IPS-20b (cell line): ENCODE measurements around the gene RP9.

Source experiments
- H3K27ac ChIP-seq: one replicate; pipeline ENCODE4 v1.5.1; 2013; ENCODE audit warnings: low read length
- H3K27me3 ChIP-seq: 2 replicates; pipeline ENCODE4 v1.6.1; 2013; ENCODE audit warnings: mild to moderate bottlenecking, low read length, inconsistent platforms; ENCODE audit not compliant: insufficient read depth
- H3K36me3 ChIP-seq: 2 replicates; pipeline ENCODE4 v1.6.1; 2013; ENCODE audit warnings: low read depth, mild to moderate bottlenecking, inconsistent platforms, low read length, moderate library complexity; ENCODE audit not compliant: insufficient read depth
- H3K4me1 ChIP-seq: 2 replicates; pipeline ENCODE4 v1.6.1; 2013; ENCODE audit warnings: mild to moderate bottlenecking, control low read depth, inconsistent platforms, low read length, moderate library complexity; ENCODE audit not compliant: insufficient read depth
- H3K4me3 ChIP-seq: 2 replicates; pipeline ENCODE4 v1.5.1; 2013; ENCODE audit warnings: mild to moderate bottlenecking, low read length, inconsistent platforms
- H3K9ac ChIP-seq: 2 replicates; pipeline ENCODE4 v1.6.1; 2013; ENCODE audit warnings: low read depth, mild to moderate bottlenecking, inconsistent platforms, low read length, moderate library complexity
- H3K9me3 ChIP-seq: 2 replicates; pipeline ENCODE4 v1.6.1; 2013; ENCODE audit warnings: mild to moderate bottlenecking, low read depth, low read length, inconsistent platforms; ENCODE audit not compliant: insufficient read depth

Gene RP9

DNA sequence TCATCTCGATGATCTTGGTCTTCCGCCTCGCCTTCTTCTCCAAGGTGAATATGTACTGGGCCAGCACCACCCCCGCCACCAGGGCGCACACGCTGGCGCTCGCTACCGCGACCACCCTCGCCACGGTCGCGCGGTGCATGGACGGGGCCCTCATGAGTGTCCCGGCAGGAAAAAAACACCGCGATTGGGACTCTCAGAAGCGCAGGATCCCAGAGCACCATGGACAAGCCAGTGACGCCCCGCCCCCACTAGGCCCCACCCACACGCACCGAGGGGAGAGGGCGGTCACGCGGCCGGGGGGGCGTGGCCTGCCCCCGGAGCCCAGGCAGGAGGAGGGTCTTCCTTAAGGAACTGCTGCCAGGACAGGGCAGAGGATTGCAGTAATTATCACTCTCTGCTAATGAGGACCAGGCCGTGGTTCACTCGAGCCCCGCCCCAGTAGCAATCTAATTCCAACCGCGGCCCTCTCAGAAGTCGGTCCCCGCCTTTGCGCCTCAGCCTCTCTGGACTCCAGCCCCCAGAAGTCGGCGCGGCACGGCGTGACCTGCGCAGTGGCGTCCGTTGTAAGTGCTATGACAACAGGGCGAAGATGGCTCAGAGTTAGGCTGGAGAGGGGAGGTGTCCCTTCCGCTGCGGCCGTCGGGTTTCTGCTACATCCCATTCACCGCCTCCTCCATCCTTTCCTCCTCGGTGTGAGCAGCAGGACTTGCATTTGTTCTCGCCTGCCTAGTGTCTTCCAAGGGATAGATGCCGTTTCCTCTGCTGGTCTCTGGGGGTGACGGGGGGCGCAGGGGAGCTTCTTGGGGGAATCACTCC lies 20.0 kb upstream of the RP9 start, which contains the start of gene BBS9:
BBS9 (plus strand) TSS at position 575 of the 816 bp plus-strand sequence. CDS start 16,689 bp downstream, outside the sequence.
- Histone ChIP-seq H3K4me3 (peak within 1 kb of the TSS; percentile 93), H3K4me1 (peaks cover 6% of the 10 kb centered on the region; the same call in 1 of the 2 replicates), H3K27me3 (no peaks in the 10 kb centered on the region), H3K9ac (peak within 1 kb of the TSS; percentile 88), H3K27ac (no peak within 1 kb of the TSS), H3K9me3 (no peaks in the 10 kb centered on the region), H3K36me3 (no peaks in the 10 kb centered on the region)

DNA sequence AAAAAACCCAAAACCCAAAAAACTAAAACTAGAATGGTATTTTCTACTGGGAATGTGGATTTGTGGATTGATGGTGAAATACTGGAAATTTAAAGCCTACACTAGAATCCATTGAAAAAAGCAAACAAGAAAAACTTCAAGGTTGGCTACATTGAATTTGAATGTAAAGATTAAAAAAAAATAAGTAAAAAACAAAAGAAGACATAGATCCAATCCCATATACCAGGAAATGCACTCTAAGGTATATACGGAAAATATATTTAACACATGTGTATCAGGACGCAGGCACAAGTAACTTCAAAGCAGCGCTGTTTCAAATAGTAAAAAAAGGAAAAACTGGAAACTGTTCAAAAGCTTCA lies 19.4 kb upstream of the RP9 start:
- no peaks in the 10 kb centered on the region for H3K9me3 ChIP-seq
- peaks cover 6% of the 10 kb centered on the region; the same call in 1 of the 2 replicates for H3K4me1 ChIP-seq
- no peaks in the 10 kb centered on the region for H3K36me3 ChIP-seq
- peak overlapping the region; percentile 93 for H3K4me3 ChIP-seq
- no peaks in the 10 kb centered on the region for H3K27me3 ChIP-seq
- H3K27ac ChIP-seq, result no peak overlapping the region
- peak overlapping the region; percentile 88 for H3K9ac ChIP-seq

DNA sequence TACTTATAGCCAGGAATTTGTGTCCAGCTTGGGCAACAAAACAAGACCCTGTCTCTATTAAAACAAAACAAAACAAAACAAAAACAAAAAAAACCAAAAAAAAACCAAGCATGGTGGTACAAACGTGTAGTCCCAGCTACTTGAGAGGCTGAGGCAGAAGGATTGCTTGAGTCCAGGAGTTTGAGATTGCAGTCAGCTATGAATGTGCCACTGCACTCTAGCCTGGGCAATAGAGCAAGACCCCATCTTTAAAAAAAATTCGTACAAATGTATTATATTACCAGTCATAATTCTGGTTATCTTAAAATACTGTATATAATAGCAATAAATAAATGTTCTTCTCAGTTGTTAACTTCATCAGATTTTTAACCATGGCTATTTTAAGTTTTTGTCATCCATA lies 17.9 kb upstream of the RP9 start:
- Histone ChIP-seq H3K27ac (no peak overlapping the region), H3K27me3 (no peaks in the 10 kb centered on the region), H3K36me3 (no peaks in the 10 kb centered on the region), H3K4me3 (no peak overlapping the region), H3K9me3 (no peaks in the 10 kb centered on the region), H3K9ac (no peak overlapping the region), H3K4me1 (peaks cover 6% of the 10 kb centered on the region; the same call in 1 of the 2 replicates)

DNA sequence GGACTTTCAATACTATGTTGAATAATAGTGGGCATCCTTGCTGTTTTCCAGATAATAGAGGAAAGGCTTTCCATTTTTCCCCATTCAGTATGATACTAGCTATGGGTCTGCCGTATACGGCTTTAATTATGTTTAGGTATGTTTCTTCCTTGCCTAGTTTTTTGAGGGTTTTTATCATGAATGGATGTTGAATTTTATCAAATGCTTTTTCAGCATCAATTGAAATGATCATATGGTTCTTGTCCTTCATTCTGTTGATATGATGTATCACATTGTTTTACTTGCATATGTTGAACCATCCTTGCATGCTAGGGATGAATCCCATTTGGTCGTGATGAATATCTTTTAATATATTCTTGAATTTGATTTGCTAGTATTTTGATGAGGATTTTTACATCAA lies 9.2 kb upstream of the RP9 start:
- H3K9ac ChIP-seq, result no peak overlapping the region
- no peaks in the 10 kb centered on the region for H3K36me3 ChIP-seq
- no peak overlapping the region for H3K27ac ChIP-seq
- H3K4me3 ChIP-seq, result no peak overlapping the region
- H3K4me1 ChIP-seq, result no peaks in the 10 kb centered on the region; the same call in 1 of the 2 replicates
- H3K27me3 ChIP-seq, result no peaks in the 10 kb centered on the region
- H3K9me3 ChIP-seq, result no peaks in the 10 kb centered on the region

DNA sequence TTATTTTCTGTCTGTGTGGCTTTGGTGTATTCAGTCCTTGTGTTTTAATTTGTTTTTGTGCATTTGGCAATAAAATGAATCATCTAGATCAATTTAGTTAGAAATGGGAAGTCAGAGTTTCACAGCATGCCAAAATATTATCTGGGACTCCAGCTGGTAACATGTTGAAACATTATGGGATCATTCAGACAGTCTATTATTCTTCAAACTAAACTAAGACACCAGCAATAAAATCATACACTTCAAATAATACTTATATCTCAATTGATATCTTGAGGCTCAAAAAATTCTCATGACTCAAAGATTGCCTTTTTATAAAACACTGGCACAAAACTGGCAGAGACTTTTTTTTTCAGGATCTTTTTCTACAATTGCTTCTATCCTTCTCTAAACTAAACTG lies 5.8 kb upstream of the RP9 start:
- H3K4me3 ChIP-seq, result no peak overlapping the region
- H3K27me3 ChIP-seq, result peaks cover 22% of the 10 kb centered on the region
- H3K27ac ChIP-seq, result no peak overlapping the region

DNA sequence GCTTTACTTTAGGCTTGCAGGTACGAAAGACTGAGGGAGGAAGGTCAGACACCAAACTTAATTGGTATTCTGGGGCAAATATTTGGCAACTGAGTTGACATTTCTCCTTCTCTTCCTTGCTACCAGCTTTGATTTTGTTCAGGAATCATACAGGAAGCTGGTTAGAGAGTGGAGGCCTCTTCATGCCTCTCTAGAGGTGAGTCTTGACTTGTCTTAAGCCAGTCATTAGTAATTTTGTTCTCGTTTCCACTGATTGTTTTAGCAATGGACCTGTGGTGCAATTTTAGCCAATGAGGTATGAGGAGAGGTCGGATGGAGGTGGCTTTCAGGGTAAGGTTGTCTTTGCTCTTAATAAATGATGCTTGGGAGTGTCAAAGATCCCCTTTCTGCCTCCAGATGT lies 2.4 kb upstream of the RP9 start:
- Histone ChIP-seq H3K36me3 (no peaks in the 10 kb centered on the region), H3K4me1 (peaks cover 11% of the 10 kb centered on the region), H3K27me3 (peaks cover 33% of the 10 kb centered on the region), H3K27ac (no peak overlapping the region), H3K4me3 (no peak overlapping the region), H3K9ac (no peak overlapping the region), H3K9me3 (no peaks in the 10 kb centered on the region)

More for the DNA sequence above, 5.8 kb upstream of the RP9 start:
- no peaks in the 10 kb centered on the region for H3K36me3 ChIP-seq
- H3K9me3 ChIP-seq, result no peaks in the 10 kb centered on the region
- no peak overlapping the region for H3K9ac ChIP-seq
- no peaks in the 10 kb centered on the region; the same call in 1 of the 2 replicates for H3K4me1 ChIP-seq

DNA sequence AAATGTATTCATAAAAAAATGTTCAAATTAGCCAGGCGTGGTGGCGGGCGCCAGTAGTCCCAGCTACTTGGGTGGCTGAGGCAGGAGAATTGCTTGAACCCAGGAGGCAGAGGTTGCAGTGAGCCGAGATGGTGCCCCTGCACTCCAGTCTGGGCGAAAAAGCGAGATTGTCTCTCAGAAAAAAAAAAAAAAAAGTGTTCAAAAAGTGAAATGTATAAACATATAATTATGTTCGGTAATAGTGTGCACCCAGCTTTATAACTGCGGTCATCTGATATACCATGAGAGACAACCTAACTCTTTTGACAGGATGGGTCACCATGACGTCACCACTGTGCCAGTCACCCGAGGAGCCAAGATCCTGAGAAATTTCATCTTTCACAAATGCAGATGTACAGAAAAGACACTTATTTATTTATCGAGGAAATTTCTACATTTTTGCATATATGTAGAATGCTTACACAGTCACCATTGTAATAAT lies 594 bp upstream of the RP9 start:
- H3K36me3 ChIP-seq, result no peaks in the 10 kb centered on the region
- peaks cover 11% of the 10 kb centered on the region for H3K4me1 ChIP-seq
- peak overlapping the region; percentile 71 for H3K4me3 ChIP-seq
- H3K9me3 ChIP-seq, result no peaks in the 10 kb centered on the region
- H3K27ac ChIP-seq, result no peak overlapping the region
- H3K27me3 ChIP-seq, result peaks cover 33% of the 10 kb centered on the region
- H3K9ac ChIP-seq, result no peak overlapping the region; the same call in 1 of the 2 replicates

DNA sequence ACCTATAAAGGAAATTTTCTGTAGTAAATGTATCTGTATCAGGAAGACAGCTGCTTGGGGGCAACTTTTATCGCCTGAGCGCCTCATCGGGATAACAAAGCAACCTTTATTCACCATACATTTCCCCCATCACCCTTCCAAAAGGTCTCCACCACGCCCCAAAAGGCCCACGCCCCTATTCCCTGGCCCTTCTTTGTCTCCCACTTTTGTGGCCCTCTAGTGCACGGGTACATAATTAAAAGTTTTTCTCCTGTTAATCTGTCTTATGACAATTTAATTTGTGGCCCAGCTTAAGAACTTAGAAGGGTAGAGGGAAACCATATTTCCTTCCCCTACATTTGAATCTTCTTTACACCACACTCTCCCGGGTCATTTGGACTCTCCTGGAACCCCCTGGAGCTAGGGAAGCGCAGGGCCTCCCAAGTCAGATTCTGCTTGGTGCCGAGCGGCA lies 625 bp downstream of the RP9 start:
- no peaks in the 10 kb centered on the region for H3K9me3 ChIP-seq
- no peak overlapping the region for H3K27ac ChIP-seq
- H3K36me3 ChIP-seq, result peaks cover 1% of the 10 kb centered on the region; the same call in 1 of the 2 replicates
- H3K4me3 ChIP-seq, result peak overlapping the region; percentile 97
- peaks cover 11% of the 10 kb centered on the region for H3K4me1 ChIP-seq
- peak overlapping the region; percentile 85 for H3K9ac ChIP-seq
- H3K27me3 ChIP-seq, result peaks cover 33% of the 10 kb centered on the region

DNA sequence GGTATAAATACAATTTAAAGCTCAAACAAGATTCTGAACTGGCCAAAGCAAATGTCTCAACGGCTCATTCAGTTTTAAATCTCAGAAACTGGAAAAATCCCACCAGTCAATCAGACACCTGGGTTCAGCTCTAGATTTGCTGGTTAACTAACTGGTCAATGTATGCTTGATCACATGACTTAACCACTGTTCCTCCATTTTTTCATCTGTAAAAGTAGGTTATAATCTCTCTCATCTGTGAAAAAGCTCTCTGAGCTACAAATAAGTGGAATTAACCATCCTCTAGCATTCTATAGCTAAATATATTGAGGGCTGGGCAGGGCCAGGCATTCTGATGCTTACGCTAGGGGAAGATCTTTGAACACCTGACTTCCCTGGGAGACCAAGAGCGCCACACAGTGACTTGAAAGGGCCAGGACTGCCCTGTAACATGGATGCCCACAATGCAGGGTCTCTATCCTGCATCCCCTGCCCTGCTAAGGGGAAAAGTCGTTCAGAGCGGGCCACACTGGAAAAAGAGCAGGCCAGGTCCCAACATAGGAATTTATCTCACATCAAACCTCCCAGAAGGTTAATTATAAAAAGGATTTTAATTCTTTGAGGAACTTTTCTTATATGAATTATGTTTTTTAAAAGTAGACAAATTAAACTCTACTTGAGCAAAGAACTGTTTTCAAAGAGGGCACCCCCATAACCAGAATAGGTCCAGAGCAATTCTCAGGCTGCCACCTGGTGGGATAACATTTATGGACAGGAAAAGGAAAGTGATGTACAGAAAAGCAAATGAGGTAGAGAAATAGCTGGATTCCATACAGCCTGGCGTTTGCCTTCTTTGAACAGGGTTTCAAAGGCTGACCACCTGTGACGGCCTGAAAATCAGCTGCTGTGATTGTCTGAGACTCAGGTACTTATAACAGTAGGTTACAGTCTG lies 1.8 kb downstream of the RP9 start:
- no peaks in the 10 kb centered on the region for H3K9me3 ChIP-seq
- peaks cover 11% of the 10 kb centered on the region for H3K4me1 ChIP-seq
- no peak overlapping the region for H3K27ac ChIP-seq
- H3K4me3 ChIP-seq, result peak overlapping the region; percentile 97
- peaks cover 29% of the 10 kb centered on the region for H3K27me3 ChIP-seq
- no peak overlapping the region for H3K9ac ChIP-seq
- peaks cover 13% of the 10 kb centered on the region for H3K36me3 ChIP-seq

DNA sequence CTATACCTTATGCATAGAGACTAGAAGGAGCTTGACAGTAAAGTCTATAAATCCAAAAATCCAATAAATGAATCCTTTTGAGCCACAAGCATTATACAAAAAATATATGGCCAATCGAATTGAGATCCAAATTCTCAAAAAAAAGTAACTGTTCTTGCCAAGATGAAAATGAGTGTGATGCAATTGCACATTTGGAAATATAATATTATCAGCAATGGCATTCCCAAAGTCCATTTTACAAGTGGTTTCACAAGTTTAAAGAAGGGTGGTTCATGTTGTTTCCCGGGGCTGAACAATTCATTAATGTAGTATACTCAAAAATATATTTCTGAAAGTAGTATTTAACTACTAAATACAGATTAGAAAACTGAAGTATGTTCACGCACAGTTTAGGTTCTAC lies 7.3 kb downstream of the RP9 start:
- Histone ChIP-seq H3K9me3 (no peaks in the 10 kb centered on the region), H3K4me1 (no peaks in the 10 kb centered on the region), H3K4me3 (no peak overlapping the region), H3K9ac (no peak overlapping the region), H3K27me3 (no peaks in the 10 kb centered on the region), H3K27ac (no peak overlapping the region), H3K36me3 (peaks cover 59% of the 10 kb centered on the region)

DNA sequence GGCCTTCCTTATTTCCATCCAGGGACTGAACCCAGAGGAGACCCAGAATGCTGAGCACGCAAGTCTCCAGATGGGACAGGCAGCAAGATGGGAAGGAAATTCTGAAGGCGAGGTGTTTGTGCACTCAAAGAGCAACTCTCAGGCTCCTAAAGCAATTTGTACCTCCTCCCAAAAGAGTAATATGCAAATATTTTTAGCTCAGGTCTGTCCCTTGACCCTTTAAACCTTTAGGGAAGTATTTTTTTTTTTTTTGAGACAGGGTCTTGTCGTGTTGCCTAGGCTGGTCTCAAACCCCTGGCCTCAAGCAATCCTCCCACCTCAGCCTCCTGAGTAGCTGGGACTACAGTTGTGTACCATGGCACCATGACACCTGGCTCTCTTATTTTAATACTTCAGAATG lies 8.4 kb downstream of the RP9 start:
- H3K4me1 ChIP-seq, result no peaks in the 10 kb centered on the region
- H3K27ac ChIP-seq, result no peak overlapping the region
- H3K27me3 ChIP-seq, result no peaks in the 10 kb centered on the region
- H3K9me3 ChIP-seq, result no peaks in the 10 kb centered on the region
- H3K36me3 ChIP-seq, result peaks cover 70% of the 10 kb centered on the region
- H3K9ac ChIP-seq, result no peak overlapping the region
- no peak overlapping the region for H3K4me3 ChIP-seq
